Activated naive CD4-positive, alpha-beta T cell treated with anti-CD3 and anti-CD28 coated beads for 36 hours (primary cell): ENCODE results near the gene SLC25A38. TPM values are rescaled to one million over a fixed set of nuclear protein-coding genes. Genes with fewer than 3 reads are reported as not detected.
"Not testable (repeated sequence)": the region's sequence is repeated elsewhere in the genome, so short reads cannot be mapped to it uniquely, and the experiment has no call there.

ENCODE experiments used
- CTCF ChIA-PET: fragments of 350-600 bp; sonication (Branson Sonifier 250); formaldehyde crosslinking; loops from one replicate; lab custom pipeline; 2021; ENCODE audit warnings: antibody characterized with exemption; lab: Charles Lee
- DNase-seq: peaks from one replicate; pipeline ENCODE4 v3.0.0-alpha.2; 2020
- H3K27ac Mint-ChIP-seq: one replicate; pipeline ENCODE4 v1.8.0; 2021; ENCODE audit warnings: mild to moderate bottlenecking, mixed read lengths
- H3K27me3 Mint-ChIP-seq: one replicate; pipeline ENCODE4 v1.8.0; 2021; ENCODE audit warnings: low read depth, mixed read lengths
- H3K36me3 Mint-ChIP-seq: one replicate; pipeline ENCODE4 v1.8.0; 2021; ENCODE audit warnings: low read depth, mixed read lengths
- H3K4me1 Mint-ChIP-seq: one replicate; pipeline ENCODE4 v1.8.0; 2021; ENCODE audit warnings: low read depth, mixed read lengths
- H3K4me3 Mint-ChIP-seq: one replicate; pipeline ENCODE4 v1.8.0; 2021; ENCODE audit warnings: mild to moderate bottlenecking, moderate library complexity, mixed read lengths
- H3K9me3 Mint-ChIP-seq: one replicate; pipeline ENCODE4 v1.8.0; 2021; ENCODE audit warnings: mixed read lengths
- intact Hi-C: fragments of 100-400 bp; cut with micrococcal nuclease; formaldehyde crosslinking; loops from one replicate; pipeline ENCODE4 v1.15.1; 2023
- total RNA-seq, 2 experiments: library from RNA; stranded (reverse); gene quantifications; one replicate each; pipeline ENCODE4 v1.2.3, GENCODE V29; 2021

Gene SLC25A38
- total RNA-seq, 2 experiments from 2014 or later = 20.9 to 21.0 TPM

DNA sequence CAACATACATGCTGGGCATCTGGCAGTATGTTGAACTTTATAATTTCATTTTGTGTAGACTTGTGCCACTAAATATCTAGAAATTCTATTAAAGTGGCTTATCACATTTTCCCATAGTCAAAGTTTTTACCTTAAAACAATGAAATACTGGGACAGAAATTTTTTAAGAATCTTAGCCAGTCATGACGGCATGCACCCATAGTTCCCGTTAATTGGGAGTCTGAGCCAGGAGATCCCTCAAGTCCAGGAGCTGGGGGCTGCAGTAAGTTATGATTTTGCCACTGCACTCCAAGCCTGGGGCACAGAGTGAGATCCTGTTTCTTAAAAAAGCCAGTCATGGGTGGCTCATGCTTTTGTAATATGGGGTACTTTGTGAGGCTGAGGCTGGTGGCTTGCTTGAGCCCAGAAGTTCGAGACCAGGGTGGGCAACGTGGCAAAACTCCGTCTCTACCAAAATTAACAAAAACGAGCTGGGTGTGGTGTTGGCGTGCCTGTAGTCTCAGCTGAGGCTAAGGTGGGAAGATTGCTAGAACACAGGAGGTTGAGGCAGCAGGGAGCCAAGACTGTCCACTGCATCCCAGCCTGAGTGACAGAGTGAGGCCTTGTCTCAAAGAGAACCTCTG is 26.5 kb downstream of the SLC25A38 start:
- Mint-ChIP-seq H3K36me3 (peaks cover 63% of the 10 kb centered on the region), H3K4me3 (peak overlapping the region; percentile 94), H3K4me1 (peaks cover 38% of the 10 kb centered on the region), H3K9me3 (no peaks in the 10 kb centered on the region), H3K27ac (peak overlapping the region; percentile 70), H3K27me3 (no peaks in the 10 kb centered on the region)
- CTCF ChIA-PET = no interaction called here
- intact Hi-C loops = loop anchor here (5.0 kb wide), 1 partner anchor 783 kb away; no protein-coding TSS in a partner anchor
- no peak for DNase-seq

DNA sequence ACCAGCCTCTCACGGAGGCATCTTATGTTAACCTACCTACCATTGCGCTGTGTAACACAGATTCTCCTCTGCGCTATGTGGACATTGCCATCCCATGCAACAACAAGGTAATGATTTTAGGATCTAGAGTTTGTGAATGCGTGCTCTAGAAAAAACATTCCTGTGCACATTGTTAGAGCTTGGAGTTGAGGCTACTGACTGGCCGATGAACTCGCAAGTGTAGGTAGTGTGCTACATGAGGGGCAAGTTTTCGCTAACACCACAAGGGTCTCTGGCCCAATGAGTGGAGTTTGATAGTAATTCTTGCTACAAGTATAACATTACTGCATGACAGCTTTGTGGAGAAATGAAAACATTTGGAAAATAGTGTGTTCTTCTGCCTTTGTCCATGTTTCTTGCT is 27.7 kb downstream of the SLC25A38 start:
- CTCF ChIA-PET = interaction anchor here (0.6 kb wide), 1 partner anchor 47 kb away, joined by 3 read pairs; no protein-coding TSS in a partner anchor
- H3K27me3 Mint-ChIP-seq = no peaks in the 10 kb centered on the region
- no peak for DNase-seq
- intact Hi-C loops = no loop called here
- H3K4me1 Mint-ChIP-seq = peaks cover 34% of the 10 kb centered on the region
- peak overlapping the region; percentile 76 for H3K27ac Mint-ChIP-seq
- H3K4me3 Mint-ChIP-seq = no peak overlapping the region
- H3K9me3 Mint-ChIP-seq = no peaks in the 10 kb centered on the region
- H3K36me3 Mint-ChIP-seq = peaks cover 63% of the 10 kb centered on the region

GRCh38 chr3:39412668-39413260 is 29.6 kb downstream of the SLC25A38 start:
- no peak for DNase-seq
- Mint-ChIP-seq H3K4me3 (no peak overlapping the region), H3K9me3 (no peaks in the 10 kb centered on the region), H3K4me1 (peaks cover 31% of the 10 kb centered on the region), H3K36me3 (peaks cover 52% of the 10 kb centered on the region), H3K27ac (peak overlapping the region; percentile 33), H3K27me3 (no peaks in the 10 kb centered on the region)
- CTCF ChIA-PET = interaction anchor here (1.1 to 1.7 kb wide), 3 partner anchors 23 to 34 kb away, joined by 3 to 6 read pairs (median 4); no protein-coding TSS in a partner anchor
- intact Hi-C loops = no loop called here

DNA sequence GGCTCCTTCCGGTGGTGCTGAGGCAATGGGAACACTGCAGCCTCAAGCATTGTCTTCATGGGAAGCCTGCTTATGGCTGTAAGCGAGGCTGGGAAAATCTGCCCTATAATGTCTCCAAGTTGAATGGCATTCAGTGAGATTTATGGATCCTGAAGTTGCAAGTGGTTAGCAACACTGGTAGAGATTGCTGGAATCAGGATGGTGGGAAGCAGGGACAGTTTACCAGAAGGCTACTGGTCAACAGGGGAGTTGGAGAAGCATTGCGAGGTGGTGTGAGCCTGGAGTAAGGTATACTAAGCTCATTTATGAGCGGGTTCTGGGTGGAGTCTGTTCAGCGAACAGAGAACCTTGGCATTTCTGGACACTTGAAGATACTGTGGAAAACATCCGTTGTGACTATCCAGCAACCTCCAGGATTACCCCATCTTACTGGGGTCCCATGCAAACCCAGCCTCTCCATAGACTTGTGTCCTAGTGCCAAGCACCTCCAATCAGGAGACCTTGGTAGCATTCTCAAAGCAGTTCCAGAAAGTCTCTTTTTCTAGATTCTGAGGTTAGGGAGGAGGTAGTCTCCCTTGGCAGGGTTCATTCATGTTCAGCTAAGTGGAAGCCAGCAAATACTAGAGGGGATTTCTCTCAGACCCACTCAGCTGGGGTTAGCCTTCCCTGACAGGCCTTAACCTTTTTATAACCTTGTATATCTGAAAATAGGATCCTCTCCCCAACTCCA is 30.7 kb downstream of the SLC25A38 start:
- Mint-ChIP-seq H3K4me3 (peak overlapping the region; percentile 30), H3K27me3 (no peaks in the 10 kb centered on the region), H3K4me1 (peaks cover 24% of the 10 kb centered on the region), H3K36me3 (peaks cover 41% of the 10 kb centered on the region), H3K27ac (peak overlapping the region; percentile 42), H3K9me3 (no peaks in the 10 kb centered on the region)
- no peak for DNase-seq
- intact Hi-C loops = no loop called here
- CTCF ChIA-PET = interaction anchor here (1.2 to 2.1 kb wide), 4 partner anchors 29 to 85 kb away, joined by 3 to 7 read pairs (median 6); no protein-coding TSS in a partner anchor

GRCh38 chr3:39414421-39414907 is 31.3 kb downstream of the SLC25A38 start:
- Mint-ChIP-seq H3K27me3 (no peaks in the 10 kb centered on the region), H3K27ac (peak overlapping the region; percentile 42), H3K4me1 (peaks cover 19% of the 10 kb centered on the region), H3K9me3 (no peaks in the 10 kb centered on the region), H3K36me3 (peaks cover 35% of the 10 kb centered on the region), H3K4me3 (no peak overlapping the region)
- CTCF ChIA-PET = interaction anchor here (1.7 to 2.1 kb wide), 2 partner anchors 33 to 84 kb away, joined by 7 read pairs; no protein-coding TSS in a partner anchor
- DNase-seq = no peak
- intact Hi-C loops = no loop called here

DNA sequence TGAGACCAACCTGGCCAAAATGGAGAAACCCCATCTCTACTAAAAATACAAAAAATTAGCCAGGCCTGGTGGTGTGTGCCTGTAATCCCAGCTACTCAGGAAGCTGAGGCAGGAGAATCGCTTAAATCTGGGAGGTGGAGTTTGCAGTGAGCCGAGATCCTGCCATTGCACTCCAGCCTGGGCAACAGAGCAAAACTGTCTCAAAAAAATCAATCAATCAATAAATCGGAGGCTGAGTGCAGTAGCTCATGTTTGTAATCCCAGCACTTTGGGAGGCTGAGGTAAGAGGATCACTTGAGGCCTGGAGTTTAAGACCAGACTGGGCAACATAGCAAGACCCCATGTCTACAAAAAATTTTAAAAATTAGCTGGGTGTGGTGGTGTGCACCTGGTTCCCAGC is 32.1 kb downstream of the SLC25A38 start:
- H3K27ac Mint-ChIP-seq, intact Hi-C loops, H3K4me3 Mint-ChIP-seq, H3K9me3 Mint-ChIP-seq, DNase-seq, H3K27me3 Mint-ChIP-seq: not testable (repeated sequence)
- CTCF ChIA-PET = interaction anchor here (1.7 to 2.1 kb wide), 2 partner anchors 32 to 83 kb away, joined by 7 read pairs; no protein-coding TSS in a partner anchor
- peaks cover 12% of the 10 kb centered on the region for H3K4me1 Mint-ChIP-seq
- peaks cover 27% of the 10 kb centered on the region for H3K36me3 Mint-ChIP-seq

- H3K36me3 Mint-ChIP-seq = peaks cover 21% of the 10 kb centered on the region
- intact Hi-C loops = no loop called here
- no peak for DNase-seq
- no peak overlapping the region for H3K27ac Mint-ChIP-seq
- H3K27me3 Mint-ChIP-seq = no peaks in the 10 kb centered on the region
- H3K4me3 Mint-ChIP-seq = no peak overlapping the region
- CTCF ChIA-PET = interaction anchor here (0.6 to 2.1 kb wide), 8 partner anchors 8 to 895 kb away, joined by 3 to 15 read pairs (median 4); partner anchors contain the start of gene RPSA
- peaks cover 9% of the 10 kb centered on the region for H3K4me1 Mint-ChIP-seq
- no peaks in the 10 kb centered on the region for H3K9me3 Mint-ChIP-seq
These were observed 32.8 kb downstream of the SLC25A38 start for GRCh38 chr3:39415983-39416382.

GRCh38 chr3:39416998-39417397 is 33.8 kb downstream of the SLC25A38 start:
- H3K27ac Mint-ChIP-seq = not testable (repeated sequence)

GRCh38 chr3:39418556-39419225 is 35.5 kb downstream of the SLC25A38 start:
- CTCF ChIA-PET = interaction anchor here (0.7 to 0.9 kb wide), 2 partner anchors 19 to 80 kb away, joined by 3 read pairs; no protein-coding TSS in a partner anchor
- H3K4me3 Mint-ChIP-seq, H3K27ac Mint-ChIP-seq, DNase-seq, H3K9me3 Mint-ChIP-seq, H3K36me3 Mint-ChIP-seq, H3K27me3 Mint-ChIP-seq, H3K4me1 Mint-ChIP-seq, intact Hi-C loops: not testable (repeated sequence)

More at GRCh38 chr3:39416998-39417397, 33.8 kb downstream of the SLC25A38 start:
- H3K4me3 Mint-ChIP-seq, H3K9me3 Mint-ChIP-seq, DNase-seq, H3K4me1 Mint-ChIP-seq, H3K27me3 Mint-ChIP-seq: not testable (repeated sequence)
- intact Hi-C loops = loop anchor here (1.0 kb wide), 1 partner anchor 81 kb away; no protein-coding TSS in a partner anchor
- CTCF ChIA-PET = interaction anchor here (1.0 to 2.1 kb wide), 7 partner anchors 9 to 894 kb away, joined by 3 to 15 read pairs (median 5); partner anchors contain the start of gene RPSA
- peaks cover 13% of the 10 kb centered on the region for H3K36me3 Mint-ChIP-seq

GRCh38 chr3:39419742-39420315 is 36.7 kb downstream of the SLC25A38 start:
- no peaks in the 10 kb centered on the region for H3K36me3 Mint-ChIP-seq
- DNase-seq = no peak
- intact Hi-C loops = no loop called here
- no peaks in the 10 kb centered on the region for H3K27me3 Mint-ChIP-seq
- no peaks in the 10 kb centered on the region for H3K4me1 Mint-ChIP-seq
- H3K9me3 Mint-ChIP-seq = no peaks in the 10 kb centered on the region
- CTCF ChIA-PET = no interaction called here
- no peak overlapping the region for H3K4me3 Mint-ChIP-seq
- no peak overlapping the region for H3K27ac Mint-ChIP-seq

GRCh38 chr3:39420543-39420942 is 37.4 kb downstream of the SLC25A38 start:
- CTCF ChIA-PET = no interaction called here
- H3K4me1 Mint-ChIP-seq = no peaks in the 10 kb centered on the region
- no peaks in the 10 kb centered on the region for H3K9me3 Mint-ChIP-seq
- H3K36me3 Mint-ChIP-seq = no peaks in the 10 kb centered on the region
- H3K27ac Mint-ChIP-seq = no peak overlapping the region
- H3K4me3 Mint-ChIP-seq = no peak overlapping the region
- intact Hi-C loops = no loop called here
- no peak for DNase-seq
- H3K27me3 Mint-ChIP-seq = no peaks in the 10 kb centered on the region
